ENCODE data around the gene UBA5. TPM values are rescaled to one million over a fixed set of nuclear protein-coding genes. Genes with fewer than 3 reads are reported as not detected.

Gene UBA5
- total and polyA plus RNA-seq, 2 of the 13 experiments (the other 11 are each of a cell fraction or from before 2014, with no cell fraction given), result 30.2 to 46.8 TPM

GRCh38 chr3:132625613-132626012 lies 34.5 kb upstream of the UBA5 start:
- POLR2A ChIA-PET, result no interaction called here
- Histone ChIP-seq H3K79me2 (ENCODE audit: insufficient read depth, low read length) (no peaks in the 10 kb centered on the region), H4K20me1 (ENCODE audit: insufficient read depth, low read length) (no peaks in the 10 kb centered on the region), H3K27me3 (ENCODE audit: control insufficient read depth in 1 of 2, insufficient read depth in 2 of 2, low read length in 2 of 2) (no peaks in the 10 kb centered on the region), H3K4me2 (ENCODE audit: low read depth, low read length) (no peak overlapping the region), H3K4me1 (ENCODE audit: insufficient read depth, low read length) (no peaks in the 10 kb centered on the region), H3K36me3 (replicated peaks in 1 of 2; ENCODE audit: control insufficient read depth in 1 of 2, insufficient read depth in 2 of 2, low read length in 2 of 2) (peaks cover 8 to 33% of the 10 kb centered on the region in 2 experiments), H2AFZ (ENCODE audit: low read length) (no peak overlapping the region), H3K9me3 (ENCODE audit: low read length) (no peaks in the 10 kb centered on the region), H3K9ac (ENCODE audit: insufficient read depth, low read depth, low read length) (no peak overlapping the region), H3K4me3 (replicated peaks in 1 of 3; ENCODE audit: insufficient read depth in 1 of 3, low read depth in 2 of 3, low read length in 3 of 3) (no peak overlapping the region), H3K27ac (ENCODE audit: extremely low read length, insufficient read depth, low read length) (no peak overlapping the region)
- TF ChIP-seq MAFK (conservative IDR thresholded peaks at IDR 0.05 in 1 of 2, IDR thresholded peaks at IDR 0.05 in 1 of 2; ENCODE audit: low read length in 2 of 2) (no peak), ATF2 (CRISPR knock-in tag; IDR thresholded peaks at IDR 0.05) (no peak)
- FAIRE-seq (no peak), ATAC-seq (no peak), DNase-seq (ENCODE audit: low spot score) (no peak)
- CTCF ChIA-PET (ENCODE audit: low intra/inter-chr PET ratio, low total read pairs), result no interaction called here
- WGBS (ENCODE audit: low lambda C conversion rate), result 95% methylated on average over 1 of the region's 1 CpG
- intact Hi-C loops (cut with micrococcal nuclease; ENCODE audit: unreplicated experiment) (no loop called here), in situ Hi-C loops (cut with HindIII; ENCODE audit: extremely low pct_ligation_motif_present, low pct_unique_long_range_greater_than_20kb) (no loop called here)
- no TSS peak for BruUV-seq (replicated peaks)

- CTCF ChIA-PET (ENCODE audit: low intra/inter-chr PET ratio, low total read pairs), result no interaction called here
- Histone ChIP-seq H2AFZ (ENCODE audit: low read length) (no peak overlapping the region), H3K9me3 (ENCODE audit: low read length) (no peaks in the 10 kb centered on the region), H3K27me3 (ENCODE audit: control insufficient read depth in 1 of 2, insufficient read depth in 2 of 2, low read length in 2 of 2) (no peaks in the 10 kb centered on the region), H3K9ac (ENCODE audit: insufficient read depth, low read depth, low read length) (no peak overlapping the region), H3K79me2 (ENCODE audit: insufficient read depth, low read length) (no peaks in the 10 kb centered on the region), H3K4me3 (replicated peaks in 1 of 3; ENCODE audit: insufficient read depth in 1 of 3, low read depth in 2 of 3, low read length in 3 of 3) (no peak overlapping the region), H3K27ac (ENCODE audit: extremely low read length, insufficient read depth, low read length) (no peak overlapping the region), H3K4me2 (ENCODE audit: low read depth, low read length) (no peak overlapping the region), H3K36me3 (replicated peaks in 1 of 2; ENCODE audit: control insufficient read depth in 1 of 2, insufficient read depth in 2 of 2, low read length in 2 of 2) (peaks cover 8 to 26% of the 10 kb centered on the region in 2 experiments), H3K4me1 (ENCODE audit: insufficient read depth, low read length) (no peaks in the 10 kb centered on the region), H4K20me1 (ENCODE audit: insufficient read depth, low read length) (no peaks in the 10 kb centered on the region)
- 98% methylated on average over 6 of the region's 6 CpGs for WGBS (ENCODE audit: low lambda C conversion rate)
- intact Hi-C loops (cut with micrococcal nuclease; ENCODE audit: unreplicated experiment) (no loop called here), in situ Hi-C loops (cut with HindIII; ENCODE audit: extremely low pct_ligation_motif_present, low pct_unique_long_range_greater_than_20kb) (no loop called here)
- no peak for FAIRE-seq
- POLR2A ChIA-PET, result no interaction called here
- TF ChIP-seq GRHL1 (CRISPR knock-in tag; conservative IDR thresholded peaks at IDR 0.05) (no peak), TP53 (CRISPR knock-in tag; conservative IDR thresholded peaks at IDR 0.05) (0 out of 2 replicates have a peak, but pooled peaks have one; percentile 25)
- ATAC-seq, result no peak
- no peak for DNase-seq (ENCODE audit: low spot score)
- BruUV-seq (replicated peaks), result TSS peak; percentile 27
Observed at GRCh38 chr3:132626955-132627354, 33.2 kb upstream of the UBA5 start.

Data from HepG2 (cell line).